SU-DHL-6 (cell line): ENCODE results near the gene ACOX1.

Source experiments
- EZH2phosphoT487 ChIP-seq: fragments of 200-600 bp; sonication (generic), shearing (Covaris generic); conservative IDR thresholded peaks from 2 replicates; pipeline ENCODE4 v1.6.1; 2018; ENCODE audit warnings: mild to moderate bottlenecking, antibody characterized with exemption, low read length, moderate library complexity, mixed read lengths
- TF ChIP-seq, protein P1 (sequence below): fragments of 200-600 bp; sonication (generic); IDR thresholded peaks from one replicate; pipeline ENCODE4 v1.5.1; 2017; ENCODE audit warnings: antibody characterized with exemption, mild to moderate bottlenecking, low read length, moderate library complexity; ENCODE audit not compliant: insufficient read depth, poor library complexity, severe bottlenecking

DNA sequence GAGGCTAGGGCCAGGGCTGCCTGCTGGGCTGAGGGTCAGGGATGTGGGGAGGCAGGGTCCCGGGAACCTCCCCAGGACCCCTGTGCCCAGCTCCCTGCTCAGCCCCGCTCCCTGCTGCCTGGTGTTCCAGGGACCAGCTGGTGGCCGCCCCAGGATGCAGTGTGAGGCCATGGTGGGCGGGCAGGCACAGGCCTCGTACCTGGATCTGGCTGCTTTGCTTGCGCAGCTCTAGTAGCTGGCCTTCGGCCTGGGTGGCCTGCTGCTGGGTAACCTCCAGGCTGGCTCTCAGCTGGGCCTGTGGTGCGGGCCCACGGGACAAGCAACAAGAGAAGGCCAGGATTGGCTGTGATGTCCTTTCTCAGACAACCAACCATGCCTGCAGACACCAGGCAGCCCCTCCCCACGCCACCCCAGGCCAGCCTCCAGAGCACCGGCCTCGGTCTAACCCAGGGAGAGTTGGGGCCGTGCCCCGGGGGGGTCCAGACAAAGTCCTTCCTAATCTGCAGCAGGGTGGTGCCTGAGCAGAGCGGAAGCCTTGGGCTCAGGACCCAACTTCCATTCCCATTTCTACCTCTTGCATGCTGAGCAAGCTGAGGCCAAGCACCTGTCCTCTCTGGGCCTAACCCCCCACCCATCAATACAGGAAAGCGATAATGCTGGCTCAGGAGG lies 86.3 kb downstream of the ACOX1 start:
- TF ChIP-seq, protein P1, sequence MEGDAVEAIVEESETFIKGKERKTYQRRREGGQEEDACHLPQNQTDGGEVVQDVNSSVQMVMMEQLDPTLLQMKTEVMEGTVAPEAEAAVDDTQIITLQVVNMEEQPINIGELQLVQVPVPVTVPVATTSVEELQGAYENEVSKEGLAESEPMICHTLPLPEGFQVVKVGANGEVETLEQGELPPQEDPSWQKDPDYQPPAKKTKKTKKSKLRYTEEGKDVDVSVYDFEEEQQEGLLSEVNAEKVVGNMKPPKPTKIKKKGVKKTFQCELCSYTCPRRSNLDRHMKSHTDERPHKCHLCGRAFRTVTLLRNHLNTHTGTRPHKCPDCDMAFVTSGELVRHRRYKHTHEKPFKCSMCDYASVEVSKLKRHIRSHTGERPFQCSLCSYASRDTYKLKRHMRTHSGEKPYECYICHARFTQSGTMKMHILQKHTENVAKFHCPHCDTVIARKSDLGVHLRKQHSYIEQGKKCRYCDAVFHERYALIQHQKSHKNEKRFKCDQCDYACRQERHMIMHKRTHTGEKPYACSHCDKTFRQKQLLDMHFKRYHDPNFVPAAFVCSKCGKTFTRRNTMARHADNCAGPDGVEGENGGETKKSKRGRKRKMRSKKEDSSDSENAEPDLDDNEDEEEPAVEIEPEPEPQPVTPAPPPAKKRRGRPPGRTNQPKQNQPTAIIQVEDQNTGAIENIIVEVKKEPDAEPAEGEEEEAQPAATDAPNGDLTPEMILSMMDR = no peak
- no peak for TF ChIP-seq EZH2phosphoT487
